ENCODE data around the gene RFTN1. TPM values are rescaled to one million over a fixed set of nuclear protein-coding genes. Genes with fewer than 3 reads are reported as not detected.

Gene RFTN1
- total and polyA plus RNA-seq, 11 donors = 17.1 to 40.8 (median 26.4) TPM

GRCh38 chr3:16304061-16305010, 209.2 kb downstream of the RFTN1 start:
- no peak for TF ChIP-seq POLR2A (IDR thresholded peaks at IDR 0.05)
- TF ChIP-seq CTCF (IDR thresholded peaks at IDR 0.05) = no peak
- ATAC-seq (peak in 1 of 4 donors; percentile 17), DNase-seq (no peak)
- no peak overlapping the region for H3K4me3 ChIP-seq
- H3K4me1 ChIP-seq = peaks cover 0 to 64% (median 1%) of the 10 kb centered on the region in 12 donors
- intact Hi-C loops (cut with DNase I) = no loop called here
- H3K36me3 ChIP-seq = peaks cover 0 to 53% (median 30%) of the 10 kb centered on the region in 9 donors
- 84 to 96% (median 89%) methylated on average over 2 of the region's 2 CpGs for WGBS, 4 donors
- H3K27ac ChIP-seq = no peak overlapping the region
- H3K27me3 ChIP-seq = no peaks in the 10 kb centered on the region
- H3K9me3 ChIP-seq = no peaks in the 10 kb centered on the region

DNA sequence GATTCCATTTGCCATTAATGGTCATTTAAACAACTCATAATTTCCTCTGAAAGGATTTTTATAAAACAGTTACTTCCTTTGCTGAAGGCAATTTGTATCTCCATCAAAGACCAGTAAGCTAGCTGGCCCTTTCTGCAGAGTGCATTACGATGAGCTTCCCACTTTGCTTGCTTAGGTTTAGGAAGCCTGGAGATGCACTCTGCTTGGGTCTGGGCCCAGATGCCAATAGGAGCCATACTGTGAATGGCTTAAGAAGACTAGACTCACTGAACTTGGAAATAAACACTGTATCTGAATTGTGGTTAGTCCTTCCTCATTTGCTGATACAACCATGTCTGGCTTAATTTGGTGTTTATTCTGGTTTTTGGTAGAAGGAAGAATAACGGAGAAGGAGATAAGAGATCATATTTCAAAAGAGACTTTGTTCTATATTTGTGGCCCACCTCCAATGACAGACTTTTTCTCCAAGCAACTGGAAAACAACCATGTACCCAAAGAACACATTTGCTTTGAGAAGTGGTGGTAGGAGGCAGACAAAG, 210.4 kb downstream of the RFTN1 start:
- TF ChIP-seq POLR2A (IDR thresholded peaks at IDR 0.05) (no peak), CTCF (IDR thresholded peaks at IDR 0.05) (no peak)
- Histone ChIP-seq H3K36me3 (peaks cover 0 to 50% (median 28%) of the 10 kb centered on the region in 9 donors), H3K4me3 (no peak overlapping the region), H3K27ac (peak overlapping the region in 1 of 12 donors; percentile 73), H3K4me1 (peaks cover 0 to 63% (median 11%) of the 10 kb centered on the region in 12 donors), H3K9me3 (no peaks in the 10 kb centered on the region), H3K27me3 (no peaks in the 10 kb centered on the region)
- WGBS, 4 donors = 85 to 87% (median 85%) methylated on average over 2 of the region's 2 CpGs
- DNase-seq = no peak
- no peak for ATAC-seq
- intact Hi-C loops (cut with DNase I) = no loop called here

DNA sequence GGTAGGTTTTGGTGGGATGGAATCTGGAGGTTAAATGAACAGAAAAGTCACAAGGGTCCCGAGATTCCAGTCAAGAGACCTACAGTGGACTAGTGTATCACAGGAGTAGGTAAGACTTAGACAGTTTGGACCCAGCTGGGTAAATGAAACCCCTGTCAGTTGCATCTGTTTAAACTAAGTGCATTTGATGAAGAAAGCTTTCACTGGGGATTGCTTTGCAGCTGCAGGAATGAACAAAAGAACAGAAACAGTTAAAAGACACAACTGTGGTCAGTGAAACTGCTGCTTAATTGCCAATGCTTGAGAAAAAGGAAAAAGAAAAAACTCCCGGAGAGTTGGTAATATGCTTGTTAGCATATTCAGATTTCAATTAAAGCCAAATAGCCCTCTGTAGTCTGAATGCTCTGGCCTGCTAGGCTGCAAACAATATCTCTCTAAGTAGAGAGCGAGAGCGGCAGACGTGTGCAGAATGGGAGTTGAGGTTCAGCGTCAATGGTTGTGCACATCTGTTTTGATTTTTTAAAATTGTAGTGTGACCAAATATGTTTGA, 211.3 kb downstream of the RFTN1 start:
- Histone ChIP-seq H3K9me3 (no peaks in the 10 kb centered on the region), H3K36me3 (peaks cover 0 to 52% (median 25%) of the 10 kb centered on the region in 9 donors), H3K4me1 (peaks cover 0 to 62% (median 12%) of the 10 kb centered on the region in 12 donors), H3K4me3 (peak overlapping the region in 1 of 12 donors; percentile 16), H3K27ac (peak overlapping the region in 1 of 12 donors; percentile 73), H3K27me3 (no peaks in the 10 kb centered on the region)
- no peak for ATAC-seq
- 78 to 91% (median 87%) methylated on average over 6 of the region's 6 CpGs for WGBS, 4 donors
- TF ChIP-seq CTCF (IDR thresholded peaks at IDR 0.05) (no peak), POLR2A (IDR thresholded peaks at IDR 0.05) (no peak)
- DNase-seq = no peak
- intact Hi-C loops (cut with DNase I) = no loop called here

- no peak for DNase-seq
- intact Hi-C loops (cut with DNase I) = no loop called here
- Histone ChIP-seq H3K27ac (peak overlapping the region in 1 of 12 donors; percentile 73), H3K36me3 (peaks cover 0 to 57% (median 32%) of the 10 kb centered on the region in 9 donors), H3K27me3 (no peaks in the 10 kb centered on the region), H3K9me3 (no peaks in the 10 kb centered on the region), H3K4me3 (peak overlapping the region in 1 of 12 donors; percentile 16), H3K4me1 (peaks cover 0 to 62% (median 12%) of the 10 kb centered on the region in 12 donors)
- 50 to 59% (median 57%) methylated on average over 6 of the region's 6 CpGs for WGBS, 4 donors
- no peak for ATAC-seq
- no peak for TF ChIP-seq POLR2A (IDR thresholded peaks at IDR 0.05)
- no peak for TF ChIP-seq CTCF (IDR thresholded peaks at IDR 0.05)
Measured at GRCh38 chr3:16301507-16301906, 212.0 kb downstream of the RFTN1 start.

Data from heart left ventricle (tissue), 16 donors.